ENCODE results near the gene BICDL1.

DNA sequence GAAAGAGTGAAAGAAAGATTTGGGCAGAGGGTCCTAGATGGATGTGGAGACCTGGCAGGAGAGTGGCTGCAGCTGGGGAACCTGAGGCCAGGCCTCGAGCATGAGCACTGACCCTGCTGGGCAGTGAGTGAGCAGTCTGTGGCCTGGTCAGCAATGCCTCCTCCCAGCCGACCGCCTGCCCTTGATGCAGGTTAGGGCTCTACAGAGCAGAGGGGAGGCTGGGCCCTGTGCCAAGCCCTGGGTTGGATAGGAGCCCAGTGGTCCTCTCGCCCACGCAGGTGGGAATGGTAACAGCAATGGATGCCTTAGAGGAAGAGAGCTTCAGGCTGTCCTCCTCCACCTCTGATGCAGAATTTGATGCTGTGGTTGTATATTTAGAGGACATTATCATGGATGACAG is 67.7 kb downstream of the BICDL1 start:
- TF ChIP-seq CTCF (IDR thresholded peaks at IDR 0.05) (no peak), POLR2A (IDR thresholded peaks at IDR 0.05) (no peak)
